GM12801 (cell line): ENCODE data around the gene CAAP1.

Experiments used
- TF ChIP-seq, protein P1 (sequence below): IDR thresholded peaks from one replicate; pipeline ENCODE4 v1.5.1; 2011; ENCODE audit warnings: control low read depth; ENCODE audit not compliant: insufficient read length; ENCODE audit errors: extremely low read depth

Gene CAAP1

DNA sequence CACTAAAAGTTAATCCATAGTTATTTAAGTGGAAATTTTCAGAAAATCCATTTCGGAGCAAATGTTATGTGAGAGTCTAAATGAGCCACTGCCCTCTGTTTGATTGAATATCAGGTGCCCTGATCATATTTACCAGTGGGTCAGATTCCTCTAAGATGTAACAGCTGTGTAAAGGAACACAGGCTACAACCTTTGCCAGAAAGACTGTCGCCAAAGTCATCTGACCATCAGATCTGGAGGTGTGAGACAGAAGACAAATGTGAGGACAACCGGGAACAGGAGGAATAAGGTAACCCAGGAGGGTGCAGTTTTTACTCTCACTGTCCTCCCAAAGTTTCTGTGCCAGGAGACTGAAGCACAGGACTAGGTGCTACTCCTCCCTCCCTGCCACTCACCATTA is 90.8 kb downstream of the CAAP1 start:
- TF ChIP-seq, protein P1, sequence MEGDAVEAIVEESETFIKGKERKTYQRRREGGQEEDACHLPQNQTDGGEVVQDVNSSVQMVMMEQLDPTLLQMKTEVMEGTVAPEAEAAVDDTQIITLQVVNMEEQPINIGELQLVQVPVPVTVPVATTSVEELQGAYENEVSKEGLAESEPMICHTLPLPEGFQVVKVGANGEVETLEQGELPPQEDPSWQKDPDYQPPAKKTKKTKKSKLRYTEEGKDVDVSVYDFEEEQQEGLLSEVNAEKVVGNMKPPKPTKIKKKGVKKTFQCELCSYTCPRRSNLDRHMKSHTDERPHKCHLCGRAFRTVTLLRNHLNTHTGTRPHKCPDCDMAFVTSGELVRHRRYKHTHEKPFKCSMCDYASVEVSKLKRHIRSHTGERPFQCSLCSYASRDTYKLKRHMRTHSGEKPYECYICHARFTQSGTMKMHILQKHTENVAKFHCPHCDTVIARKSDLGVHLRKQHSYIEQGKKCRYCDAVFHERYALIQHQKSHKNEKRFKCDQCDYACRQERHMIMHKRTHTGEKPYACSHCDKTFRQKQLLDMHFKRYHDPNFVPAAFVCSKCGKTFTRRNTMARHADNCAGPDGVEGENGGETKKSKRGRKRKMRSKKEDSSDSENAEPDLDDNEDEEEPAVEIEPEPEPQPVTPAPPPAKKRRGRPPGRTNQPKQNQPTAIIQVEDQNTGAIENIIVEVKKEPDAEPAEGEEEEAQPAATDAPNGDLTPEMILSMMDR, result no peak

DNA sequence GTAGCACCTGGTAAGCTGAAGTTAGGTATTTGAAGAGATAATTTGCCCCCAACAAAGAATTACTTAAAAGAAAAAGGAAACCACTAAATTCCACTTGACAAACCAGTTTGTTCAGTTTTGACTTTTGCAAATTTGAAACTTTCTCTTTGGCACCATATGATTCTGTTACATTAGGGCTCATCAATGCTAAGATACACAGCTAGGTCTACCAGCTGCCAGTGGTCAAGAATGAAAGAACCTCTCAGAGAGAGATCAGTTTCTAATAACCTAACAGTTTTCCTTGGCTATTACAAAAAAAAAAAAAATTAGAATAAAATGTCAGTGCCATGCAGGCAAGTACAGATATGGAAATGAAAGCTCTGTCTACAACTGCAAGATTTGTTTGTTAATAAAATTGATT is 92.3 kb downstream of the CAAP1 start:
- TF ChIP-seq, protein P1, result no peak

DNA sequence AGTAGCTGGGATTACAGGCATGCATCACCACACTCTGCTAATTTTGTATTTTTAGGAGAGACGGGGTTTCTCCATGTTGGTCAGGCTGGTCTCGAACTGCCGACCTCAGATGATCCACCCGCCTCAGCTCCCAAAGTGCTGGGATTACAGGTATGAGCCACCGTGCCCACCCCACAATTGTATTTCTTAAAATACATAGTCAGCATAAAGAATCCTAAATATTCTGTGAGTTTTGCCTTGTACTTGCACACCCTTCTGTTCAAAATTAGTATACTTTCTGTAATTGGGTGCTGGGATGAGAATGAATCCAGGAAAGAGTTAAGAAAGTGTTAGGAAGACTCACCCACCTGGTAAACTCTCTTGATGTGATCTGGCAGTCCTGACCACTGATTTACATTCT is 101.3 kb downstream of the CAAP1 start:
- TF ChIP-seq, protein P1, result no peak
